Neuronal stem cell (in vitro differentiated cells): ENCODE data around the gene CYS1.

ENCODE experiments used
- DNase-seq: peaks from one replicate; pipeline ENCODE4 v3.0.0-alpha.2; 2013; ENCODE audit warnings: low spot score
- H2AFZ ChIP-seq: one replicate; pipeline ENCODE4 v1.6.1; 2013; ENCODE audit warnings: mild to moderate bottlenecking, low read length, inconsistent platforms
- H2AK5ac ChIP-seq: 2 replicates; pipeline ENCODE4 v1.6.1; 2013; ENCODE audit warnings: low read depth, mild to moderate bottlenecking, inconsistent platforms, low read length, moderate library complexity, mixed read lengths
- H2BK120ac ChIP-seq: 2 replicates; pipeline ENCODE4 v1.6.1; 2013; ENCODE audit warnings: low read depth, mild to moderate bottlenecking, inconsistent platforms, low read length, moderate library complexity, mixed read lengths
- H2BK12ac ChIP-seq: one replicate; pipeline ENCODE4 v1.6.1; 2013; ENCODE audit warnings: low read length, inconsistent platforms
- H2BK15ac ChIP-seq: 2 replicates; pipeline ENCODE4 v1.6.1; 2013; ENCODE audit warnings: mild to moderate bottlenecking, low read length, inconsistent platforms, mixed read lengths
- H2BK5ac ChIP-seq: one replicate; pipeline ENCODE4 v1.6.1; 2013; ENCODE audit warnings: inconsistent platforms, mild to moderate bottlenecking, low read length, moderate library complexity
- H3K14ac ChIP-seq: one replicate; pipeline ENCODE4 v1.6.1; 2013; ENCODE audit warnings: low read length, inconsistent platforms
- H3K18ac ChIP-seq: 2 replicates; pipeline ENCODE4 v1.6.1; 2013; ENCODE audit warnings: low read length, inconsistent platforms
- H3K23ac ChIP-seq: 2 replicates; pipeline ENCODE4 v1.6.1; 2013; ENCODE audit warnings: low read depth, mild to moderate bottlenecking, mixed read lengths, low read length, inconsistent platforms; ENCODE audit not compliant: poor library complexity
- H3K27ac ChIP-seq: replicated peaks from 3 replicates; pipeline ENCODE4 v1.5.1; 2013; ENCODE audit warnings: low read length, inconsistent platforms
- H3K27me3 ChIP-seq, 3 experiments: 2 replicates each; pipeline ENCODE4 v1.6.1; 2013; ENCODE audit warnings: low read length in 3 of 3, mild to moderate bottlenecking in 2 of 3, inconsistent platforms in 1 of 3, low read depth in 1 of 3, mixed read lengths in 1 of 3, moderate library complexity in 1 of 3; ENCODE audit not compliant: control insufficient read depth in 3 of 3, insufficient read depth in 3 of 3
- H3K36me3 ChIP-seq, 2 donors: replicated peaks in 1 of 2; 2 replicates each; pipeline ENCODE4 v1.6.1; 2013; ENCODE audit warnings: low read length in 2 of 2; ENCODE audit not compliant: control insufficient read depth in 2 of 2, insufficient read depth in 2 of 2
- H3K4ac ChIP-seq: 2 replicates; pipeline ENCODE4 v1.6.1; 2013; ENCODE audit warnings: inconsistent platforms, mild to moderate bottlenecking, low read length, moderate library complexity
- H3K4me1 ChIP-seq, 2 donors: 1 replicate in 1 of 2; 2 replicates in 1 of 2; pipeline ENCODE4 v1.6.1; 2013; ENCODE audit warnings: low read length in 2 of 2, low read depth in 1 of 2; ENCODE audit not compliant: control insufficient read depth in 2 of 2, insufficient read depth in 1 of 2
- H3K4me2 ChIP-seq: one replicate; pipeline ENCODE4 v1.6.1; 2013; ENCODE audit warnings: mild to moderate bottlenecking, low read length, inconsistent platforms; ENCODE audit not compliant: insufficient read depth, poor library complexity, severe bottlenecking
- H3K4me3 ChIP-seq, 2 donors: 2 replicates each; pipeline ENCODE4 v1.5.1; 2013; ENCODE audit warnings: low read length in 2 of 2, mild to moderate bottlenecking in 2 of 2, inconsistent platforms in 1 of 2, moderate library complexity in 1 of 2
- H3K79me1 ChIP-seq: one replicate; pipeline ENCODE4 v1.6.1; 2013; ENCODE audit warnings: low read depth, mild to moderate bottlenecking, inconsistent platforms, low read length, moderate library complexity
- H3K9ac ChIP-seq: one replicate; pipeline ENCODE4 v1.6.1; 2013; ENCODE audit warnings: mild to moderate bottlenecking, low read depth, low read length, inconsistent platforms; ENCODE audit not compliant: poor library complexity
- H3K9me3 ChIP-seq, 2 donors: replicated peaks in 1 of 2; 2 replicates each; pipeline versions ENCODE3 to v1.6.1; 2013; ENCODE audit warnings: low read length in 2 of 2, mild to moderate bottlenecking in 2 of 2, inconsistent platforms in 1 of 2, low read depth in 1 of 2, mixed read lengths in 1 of 2, moderate library complexity in 1 of 2; ENCODE audit not compliant: control insufficient read depth in 2 of 2, insufficient read depth in 1 of 2
- H4K8ac ChIP-seq: one replicate; pipeline ENCODE4 v1.6.1; 2013; ENCODE audit warnings: low read depth, mild to moderate bottlenecking, inconsistent platforms, low read length, moderate library complexity
- H4K91ac ChIP-seq: one replicate; pipeline ENCODE4 v1.6.1; 2013; ENCODE audit warnings: low read length, low read depth, mild to moderate bottlenecking, inconsistent platforms; ENCODE audit not compliant: poor library complexity
- WGBS, 2 donors: extraction: QIAGEN DNeasy Blood & Tissue Kit; methylation state at CpG; one replicate each; pipeline ENCODE4 v1.1.7; 2013; ENCODE audit warnings: missing lambda C conversion rate in 2 of 2, mixed read lengths in 1 of 2; ENCODE audit not compliant: insufficient read length in 2 of 2, insufficient replicate concordance in 1 of 2; ENCODE audit errors: extremely low coverage in 2 of 2; 5-methylcytosine and 5-hydroxymethylcytosine counted together

Gene CYS1

DNA sequence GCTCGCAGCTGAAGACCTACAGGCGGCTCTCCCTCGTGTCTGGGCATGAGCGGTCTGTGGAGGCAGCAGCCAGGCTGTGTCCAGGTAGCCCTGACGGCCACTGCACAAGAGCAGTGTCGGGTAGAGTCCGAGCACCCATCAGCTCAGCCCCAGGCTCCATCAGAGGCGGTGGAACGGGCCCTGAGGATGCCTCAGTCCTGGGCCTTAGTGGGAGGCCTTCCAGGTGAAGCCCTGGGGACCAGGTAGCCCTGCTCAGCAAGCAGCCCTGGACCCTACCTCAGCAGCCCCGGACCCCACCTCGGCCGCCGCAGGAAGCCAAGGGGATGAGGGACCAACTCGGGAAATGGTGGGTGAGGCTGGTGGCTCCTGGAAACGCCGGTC lies 58.2 kb downstream of the CYS1 start:
- Histone ChIP-seq H2AFZ (no peak overlapping the region), H3K4me3 (no peak overlapping the region), H2BK12ac (no peak overlapping the region), H3K4me2 (no peak overlapping the region), H3K9me3 (peaks cover 2 to 4% of the 10 kb centered on the region in 2 donors), H3K27me3 (peaks cover 0 to 14% (median 0%) of the 10 kb centered on the region in 3 experiments), H3K4ac (no peak overlapping the region), H4K8ac (no peak overlapping the region), H3K36me3 (no peaks in the 10 kb centered on the region), H3K18ac (peak overlapping the region; percentile 86), H3K9ac (peak overlapping the region; percentile 10), H2BK120ac (no peak overlapping the region), H3K79me1 (no peaks in the 10 kb centered on the region), H3K27ac (no peak overlapping the region), H2BK5ac (no peak overlapping the region), H3K23ac (peak overlapping the region; percentile 46), H3K4me1 (no peaks in the 10 kb centered on the region), H4K91ac (no peak overlapping the region), H3K14ac (no peak overlapping the region), H2AK5ac (peak overlapping the region; percentile 64), H2BK15ac (peak overlapping the region; percentile 52)
- no CpG with 5 or more reads among the region's 16 CpGs for WGBS, 2 donors
- DNase-seq: no peak

DNA sequence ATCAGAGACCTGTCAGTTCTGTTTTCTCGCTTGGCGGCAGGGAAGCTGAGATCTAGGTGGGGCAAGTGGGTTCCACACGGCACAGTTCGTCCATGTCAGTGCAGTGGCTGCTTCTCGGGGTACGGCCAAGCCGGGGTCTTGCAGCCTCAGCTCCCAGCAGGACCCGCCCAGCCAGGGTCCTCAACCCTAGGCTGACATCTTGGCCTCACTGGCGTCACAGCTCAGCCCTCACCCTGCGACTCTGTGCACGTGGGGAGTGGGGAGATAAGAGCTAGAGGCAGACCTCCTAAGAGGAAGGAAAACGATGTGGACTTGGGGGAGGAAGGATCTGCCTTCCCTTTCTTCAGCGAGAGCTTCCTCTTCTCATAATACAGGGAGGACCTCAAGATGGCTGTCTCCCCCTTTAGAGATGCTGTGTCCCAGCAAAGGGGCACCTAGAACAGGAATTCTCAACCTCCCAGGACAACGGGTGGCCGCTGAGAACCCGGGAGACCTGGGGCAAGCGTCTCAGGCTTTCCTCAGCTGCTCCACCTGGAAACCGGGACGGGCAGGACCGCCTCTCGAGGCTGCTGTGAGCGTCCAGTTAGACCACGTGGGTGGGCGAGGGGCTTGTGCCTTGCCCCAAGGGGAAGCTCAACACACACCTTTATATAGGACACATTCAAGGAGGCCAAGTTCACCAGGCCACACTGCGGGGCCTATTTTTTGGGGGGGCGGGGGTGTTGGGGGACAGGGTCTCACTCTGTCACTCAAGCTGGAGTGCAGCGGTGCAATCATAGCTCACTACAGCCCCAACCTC lies 60.4 kb downstream of the CYS1 start:
- WGBS, 2 donors: no CpG with 5 or more reads among the region's 27 CpGs
- Histone ChIP-seq H2AFZ (peak overlapping the region; percentile 31), H3K4me3 (peak overlapping the region in 1 of 2 donors; percentile 70), H3K4me1 (no peaks in the 10 kb centered on the region), H3K18ac (peak overlapping the region; percentile 76), H3K9ac (no peak overlapping the region), H3K4ac (no peak overlapping the region), H2BK12ac (peak overlapping the region; percentile 35), H2BK120ac (no peak overlapping the region), H3K4me2 (peak overlapping the region; percentile 11), H2AK5ac (no peak overlapping the region), H3K36me3 (no peaks in the 10 kb centered on the region), H2BK5ac (no peak overlapping the region), H2BK15ac (peak overlapping the region; percentile 40), H3K27ac (no peak overlapping the region), H3K79me1 (peaks cover 2% of the 10 kb centered on the region), H4K8ac (no peak overlapping the region), H3K9me3 (peaks cover 2 to 4% of the 10 kb centered on the region in 2 donors), H3K23ac (no peak overlapping the region), H3K14ac (no peak overlapping the region), H3K27me3 (peaks cover 0 to 19% (median 0%) of the 10 kb centered on the region in 3 experiments), H4K91ac (no peak overlapping the region)
- DNase-seq: no peak

DNA sequence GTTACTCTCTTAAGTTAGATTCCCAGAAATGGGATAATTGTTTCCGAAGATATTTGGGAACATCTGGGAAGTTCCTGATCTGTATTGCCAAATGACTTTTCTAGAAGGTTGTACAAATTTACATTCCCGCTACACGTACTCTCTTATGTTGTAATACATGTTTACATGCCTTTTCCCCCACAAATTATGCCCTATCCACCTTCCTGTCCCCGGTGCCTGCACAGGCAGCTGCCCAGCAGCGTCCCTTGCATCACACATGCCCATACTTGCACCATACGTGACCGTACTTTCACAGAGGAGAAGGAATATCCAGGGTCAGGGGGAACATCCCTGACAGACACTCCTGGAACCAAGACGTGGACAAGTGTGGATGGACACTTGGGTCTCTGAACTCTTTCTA lies 61.0 kb downstream of the CYS1 start:
- no peak overlapping the region for H2AK5ac ChIP-seq
- no peak overlapping the region for H2AFZ ChIP-seq
- H3K14ac ChIP-seq: no peak overlapping the region
- no peak overlapping the region for H3K4me2 ChIP-seq
- no peak overlapping the region for H2BK5ac ChIP-seq
- H3K79me1 ChIP-seq: peaks cover 3% of the 10 kb centered on the region
- DNase-seq: no peak
- H3K23ac ChIP-seq: no peak overlapping the region
- H4K8ac ChIP-seq: no peak overlapping the region
- H3K4ac ChIP-seq: no peak overlapping the region
- no peak overlapping the region for H2BK120ac ChIP-seq
- H3K27ac ChIP-seq: no peak overlapping the region
- no CpG with 5 or more reads among the region's 8 CpGs for WGBS, 2 donors
- no peaks in the 10 kb centered on the region for H3K4me1 ChIP-seq
- peaks cover 0 to 19% (median 0%) of the 10 kb centered on the region in 3 experiments for H3K27me3 ChIP-seq
- peaks cover 2 to 4% of the 10 kb centered on the region in 2 donors for H3K9me3 ChIP-seq
- H3K4me3 ChIP-seq: peak overlapping the region in 1 of 2 donors; percentile 70
- H4K91ac ChIP-seq: no peak overlapping the region
- no peak overlapping the region for H3K9ac ChIP-seq
- H3K18ac ChIP-seq: no peak overlapping the region
- no peak overlapping the region for H2BK15ac ChIP-seq
- H2BK12ac ChIP-seq: no peak overlapping the region
- H3K36me3 ChIP-seq: no peaks in the 10 kb centered on the region

DNA sequence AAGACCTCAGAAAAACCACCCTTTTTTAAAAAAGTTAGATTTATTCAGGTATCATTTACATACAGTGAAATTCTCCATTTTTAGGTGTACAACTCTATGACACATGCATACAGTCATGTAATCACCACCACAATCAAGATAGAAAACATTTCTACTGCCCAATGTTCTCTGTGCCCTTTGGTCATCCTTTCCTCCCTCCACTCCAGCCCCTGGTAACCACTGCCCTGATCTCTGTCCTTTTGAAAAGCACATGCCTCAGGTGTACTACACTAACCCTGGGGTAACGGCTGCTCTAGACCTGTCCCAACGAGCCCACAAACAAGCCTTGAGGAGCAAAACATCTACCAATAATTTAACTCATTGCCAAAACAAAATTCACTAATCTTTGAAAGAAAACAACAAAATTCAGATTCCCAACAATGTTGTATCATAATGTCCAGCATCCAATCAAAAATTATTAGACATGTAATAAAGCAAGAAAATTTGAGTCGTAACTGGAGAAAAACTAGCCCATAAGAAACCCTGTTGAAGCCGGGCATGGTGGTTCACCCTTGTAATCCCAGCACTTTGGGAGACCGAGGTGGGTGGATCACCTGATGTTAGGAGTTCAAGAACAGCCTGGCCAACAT lies 62.8 kb downstream of the CYS1 start:
- H4K8ac ChIP-seq: no peak overlapping the region
- peaks cover 0 to 19% (median 0%) of the 10 kb centered on the region in 3 experiments for H3K27me3 ChIP-seq
- H3K4me2 ChIP-seq: no peak overlapping the region
- H3K9me3 ChIP-seq: peaks cover 3 to 4% of the 10 kb centered on the region in 2 donors
- H2BK120ac ChIP-seq: no peak overlapping the region
- no peak overlapping the region for H2BK5ac ChIP-seq
- no peak overlapping the region for H3K27ac ChIP-seq
- no peak overlapping the region for H2AK5ac ChIP-seq
- no peak overlapping the region for H3K18ac ChIP-seq
- H3K9ac ChIP-seq: no peak overlapping the region
- H3K23ac ChIP-seq: no peak overlapping the region
- no peaks in the 10 kb centered on the region for H3K36me3 ChIP-seq
- H3K4me1 ChIP-seq: no peaks in the 10 kb centered on the region
- H3K79me1 ChIP-seq: peaks cover 7% of the 10 kb centered on the region
- no peak overlapping the region for H2BK15ac ChIP-seq
- no peak overlapping the region for H3K4me3 ChIP-seq
- H2AFZ ChIP-seq: no peak overlapping the region
- no peak for DNase-seq
- no CpG with 5 or more reads among the region's 5 CpGs for WGBS, 2 donors
- H4K91ac ChIP-seq: no peak overlapping the region
- no peak overlapping the region for H2BK12ac ChIP-seq
- no peak overlapping the region for H3K4ac ChIP-seq
- no peak overlapping the region for H3K14ac ChIP-seq
